Endothelial cell of umbilical vein (primary cell): ENCODE measurements around the gene FKRP.

Experiments
- CTCF ChIP-seq, 2 donors: IDR thresholded peaks; 1 replicate in 1 of 2; 2 replicates in 1 of 2; pipeline ENCODE4 v1.5.1; 2011; ENCODE audit warnings: low read length in 2 of 2, mild to moderate bottlenecking in 2 of 2, moderate library complexity in 2 of 2, control low read depth in 1 of 2, inconsistent platforms in 1 of 2, low read depth in 1 of 2; ENCODE audit not compliant: insufficient read depth in 1 of 2; ENCODE audit errors: extremely low read depth in 1 of 2
- EZH2 ChIP-seq: IDR thresholded peaks from 2 replicates; pipeline ENCODE4 v1.6.1; 2012; ENCODE audit warnings: borderline replicate concordance, low read depth, mild to moderate bottlenecking, moderate library complexity, low read length, inconsistent platforms; ENCODE audit not compliant: severe bottlenecking
- FOS ChIP-seq: IDR thresholded peaks from 2 replicates; pipeline ENCODE4 v1.6.1; 2011; ENCODE audit warnings: mild to moderate bottlenecking, low read length, moderate library complexity, borderline replicate concordance; ENCODE audit not compliant: insufficient read depth
- MAX ChIP-seq: IDR thresholded peaks from 2 replicates; pipeline ENCODE4 v1.6.1; 2011; ENCODE audit not compliant: insufficient read depth, insufficient read length
- MYC ChIP-seq: IDR thresholded peaks from one replicate; pipeline ENCODE4 v1.6.1; 2011; ENCODE audit warnings: mild to moderate bottlenecking, low read depth, low read length
- POLR2A ChIP-seq: IDR thresholded peaks from 2 replicates; pipeline ENCODE4 v1.6.1; 2012; ENCODE audit warnings: low read depth, mild to moderate bottlenecking, control low read depth, low read length
- POLR2AphosphoS5 ChIP-seq: IDR thresholded peaks from 2 replicates; pipeline ENCODE4 v1.6.1; 2012; ENCODE audit warnings: low read depth, mild to moderate bottlenecking, control low read depth, low read length, moderate library complexity; ENCODE audit not compliant: insufficient read depth

- TF ChIP-seq CTCF (IDR thresholded peaks at IDR 0.05; ENCODE audit: extremely low read depth in 1 of 2, insufficient read depth in 1 of 2, low read depth in 1 of 2, low read length in 2 of 2): no peak
- TF ChIP-seq POLR2A: no peak
- no peak for TF ChIP-seq POLR2AphosphoS5
- no peak for TF ChIP-seq MAX
- no peak for TF ChIP-seq FOS
- TF ChIP-seq EZH2: no peak
- TF ChIP-seq MYC: no peak
Observed at GRCh38 chr19:46797881-46798280, 52.0 kb downstream of the FKRP start.
